Caco-2 (cell line): Measurements from ENCODE around the gene ZNF768. TPM values are rescaled to one million over a fixed set of nuclear protein-coding genes. Genes with fewer than 3 reads are reported as not detected.

Experiments
- BruUV-seq: library from RNA; stranded (reverse); fragments of 400-500 nt; replicated peaks from 2 replicates; lab custom pipeline; 2021; lab: Mats Ljungman, UMichigan
- CTCF ChIA-PET: fragments of 300-600 bp; sonication (Branson Sonifier 250); formaldehyde crosslinking; loops from one replicate; lab custom pipeline; 2022; ENCODE audit warnings: antibody characterized with exemption; lab: Charles Lee
- POLR2A ChIA-PET: fragments of 300-600 bp; sonication (Branson Sonifier 250); formaldehyde crosslinking; loops from one replicate; lab custom pipeline; 2022; ENCODE audit warnings: antibody characterized with exemption; lab: Charles Lee
- DNase-seq, 2 experiments: peaks; one replicate each; pipeline versions ENCODE4 v3.0.0 to v3.0.0-alpha.2; 2020 to 2022
- H3K27me3 ChIP-seq: replicated peaks from 2 replicates; pipeline ENCODE4 v1.6.0; 2011; ENCODE audit warnings: low read length; ENCODE audit not compliant: control insufficient read depth, insufficient read depth
- H3K36me3 ChIP-seq: 2 replicates; pipeline ENCODE4 v1.5.1; 2011; ENCODE audit warnings: low read length; ENCODE audit not compliant: control insufficient read depth, insufficient read depth
- H3K4me1 ChIP-seq: fragments of 250-450 bp; sonication (Bioruptor Pico); 2 replicates; pipeline ENCODE4 v1.5.1; 2020; ENCODE audit warnings: mild to moderate bottlenecking
- H3K4me3 ChIP-seq: 2 replicates; pipeline ENCODE4 v1.5.1; 2011; ENCODE audit warnings: low read depth, mild to moderate bottlenecking, control low read depth, low read length
- H3K9me3 ChIP-seq: fragments of 250-450 bp; sonication (Bioruptor Pico); 2 replicates; pipeline ENCODE4 v1.5.1; 2020; ENCODE audit warnings: mild to moderate bottlenecking, moderate library complexity
- H3K27ac Mint-ChIP-seq: one replicate; pipeline ENCODE4 v1.8.0; 2022; ENCODE audit warnings: mixed read lengths; ENCODE audit not compliant: unreplicated experiment
- H3K27me3 Mint-ChIP-seq: one replicate; pipeline ENCODE4 v1.8.0; 2022; ENCODE audit warnings: mixed read lengths; ENCODE audit not compliant: insufficient read depth, unreplicated experiment
- H3K36me3 Mint-ChIP-seq: one replicate; pipeline ENCODE4 v1.8.0; 2022; ENCODE audit warnings: mild to moderate bottlenecking, mixed read lengths; ENCODE audit not compliant: insufficient read depth, unreplicated experiment
- H3K4me1 Mint-ChIP-seq: one replicate; pipeline ENCODE4 v1.8.0; 2022; ENCODE audit warnings: low read depth, mixed read lengths; ENCODE audit not compliant: unreplicated experiment
- H3K4me3 Mint-ChIP-seq: one replicate; pipeline ENCODE4 v1.8.0; 2022; ENCODE audit warnings: mild to moderate bottlenecking, moderate library complexity, mixed read lengths; ENCODE audit not compliant: unreplicated experiment
- H3K9me3 Mint-ChIP-seq: one replicate; pipeline ENCODE4 v1.8.0; 2022; ENCODE audit warnings: mixed read lengths; ENCODE audit not compliant: unreplicated experiment
- CTCF ChIP-seq, 2 experiments: fragments of 200-600 bp in 1 of 2; IDR thresholded peaks; 1 replicate in 1 of 2; 2 replicates in 1 of 2; pipeline versions ENCODE4 v1.5.1 to v1.8.0; 2011 to 2022; ENCODE audit warnings: antibody characterized with exemption in 1 of 2, control low read depth in 1 of 2, inconsistent platforms in 1 of 2, low read depth in 1 of 2, low read length in 1 of 2, mild to moderate bottlenecking in 1 of 2, moderate library complexity in 1 of 2; ENCODE audit not compliant: insufficient read depth in 1 of 2, severe bottlenecking in 1 of 2, unreplicated experiment in 1 of 2
- intact Hi-C: fragments of 100-400 bp; cut with micrococcal nuclease; formaldehyde crosslinking; loops from one replicate; pipeline ENCODE4 v1.10.0; 2022; ENCODE audit not compliant: unreplicated experiment
- total RNA-seq: library from RNA; stranded (reverse); gene quantifications from 2 replicates; pipeline ENCODE4 v1.2.3, GENCODE V29; 2022

The ZNF768 gene
- total RNA-seq, 1 experiment from 2014 or later: 30.3 TPM

GRCh38 chr16:30565526-30565925 is 39.2 kb upstream of the ZNF768 start:
- Histone ChIP-seq H3K9me3 (no peaks in the 10 kb centered on the region), H3K27me3 (no peaks in the 10 kb centered on the region), H3K36me3 (no peaks in the 10 kb centered on the region), H3K4me1 (no peaks in the 10 kb centered on the region), H3K4me3 (no peak overlapping the region)
- no peak overlapping the region for H3K27ac Mint-ChIP-seq
- H3K9me3 Mint-ChIP-seq: no peaks in the 10 kb centered on the region
- no peaks in the 10 kb centered on the region for H3K4me1 Mint-ChIP-seq
- no peaks in the 10 kb centered on the region for H3K27me3 Mint-ChIP-seq
- CTCF ChIA-PET: interaction anchor here (0.6 kb wide), 1 partner anchor 29 kb away, joined by 6 read pairs; no protein-coding TSS in a partner anchor
- no TSS peak for BruUV-seq
- intact Hi-C loops: no loop called here
- POLR2A ChIA-PET: no interaction called here
- DNase-seq: no peak
- H3K36me3 Mint-ChIP-seq: peaks cover 7% of the 10 kb centered on the region
- no peak for TF ChIP-seq CTCF (IDR thresholded peaks at IDR 0.05; ENCODE audit: insufficient read depth in 1 of 2, low read depth in 1 of 2, low read length in 1 of 2, severe bottlenecking in 1 of 2, unreplicated experiment in 1 of 2)
- H3K4me3 Mint-ChIP-seq: no peak overlapping the region

- H3K4me3 ChIP-seq: no peak overlapping the region
- CTCF ChIA-PET: no interaction called here
These were observed 35.7 kb upstream of the ZNF768 start for GRCh38 chr16:30562021-30562420.

GRCh38 chr16:30561089-30561816 is 34.9 kb upstream of the ZNF768 start:
- Mint-ChIP-seq H3K36me3 (peaks cover 4% of the 10 kb centered on the region), H3K4me1 (peaks cover 3% of the 10 kb centered on the region), H3K27me3 (no peaks in the 10 kb centered on the region), H3K9me3 (no peaks in the 10 kb centered on the region), H3K4me3 (no peak overlapping the region), H3K27ac (no peak overlapping the region)
- H3K4me1 ChIP-seq: peaks cover 5% of the 10 kb centered on the region; the same call in 1 of the 2 replicates
- no peaks in the 10 kb centered on the region for H3K27me3 ChIP-seq
- BruUV-seq: no TSS peak
- no peak for DNase-seq
- no peak overlapping the region for H3K4me3 ChIP-seq
- H3K36me3 ChIP-seq: peaks cover under 1% of the 10 kb centered on the region
- CTCF ChIA-PET: no interaction called here
- no peak for TF ChIP-seq CTCF (IDR thresholded peaks at IDR 0.05; ENCODE audit: insufficient read depth in 1 of 2, low read depth in 1 of 2, low read length in 1 of 2, severe bottlenecking in 1 of 2, unreplicated experiment in 1 of 2)
- no peaks in the 10 kb centered on the region for H3K9me3 ChIP-seq
- intact Hi-C loops: no loop called here
- POLR2A ChIA-PET: no interaction called here

More at GRCh38 chr16:30562021-30562420, 35.7 kb upstream of the ZNF768 start:
- no peak for TF ChIP-seq CTCF (IDR thresholded peaks at IDR 0.05; ENCODE audit: insufficient read depth in 1 of 2, low read depth in 1 of 2, low read length in 1 of 2, severe bottlenecking in 1 of 2, unreplicated experiment in 1 of 2)
- intact Hi-C loops: no loop called here
- no TSS peak for BruUV-seq
- POLR2A ChIA-PET: interaction anchor here (0.6 kb wide), 1 partner anchor 29 kb away, joined by 3 read pairs; no protein-coding TSS in a partner anchor
- Histone ChIP-seq H3K27me3 (no peaks in the 10 kb centered on the region), H3K36me3 (no peaks in the 10 kb centered on the region), H3K4me1 (peaks cover 5% of the 10 kb centered on the region; the same call in 1 of the 2 replicates), H3K9me3 (no peaks in the 10 kb centered on the region)
- H3K4me3 Mint-ChIP-seq: no peak overlapping the region
- no peaks in the 10 kb centered on the region for H3K27me3 Mint-ChIP-seq
- no peak overlapping the region for H3K27ac Mint-ChIP-seq
- DNase-seq: no peak
- H3K4me1 Mint-ChIP-seq: no peaks in the 10 kb centered on the region
- H3K9me3 Mint-ChIP-seq: no peaks in the 10 kb centered on the region
- peaks cover 7% of the 10 kb centered on the region for H3K36me3 Mint-ChIP-seq
